GM12878 (cell line): ENCODE data around the gene SERPINH1. TPM values are rescaled to one million over a fixed set of nuclear protein-coding genes. Genes with fewer than 3 reads are reported as not detected.

Source experiments
- CBX3 ChIP-seq: fragments of 200-600 bp; sonication (generic); IDR thresholded peaks from 2 replicates; pipeline ENCODE4 v1.6.1; 2016; ENCODE audit warnings: low read depth, borderline replicate concordance
- FOXK2 ChIP-seq: fragments of 450-650 bp; IDR thresholded peaks from 2 replicates; pipeline ENCODE4 v1.6.1; 2017; ENCODE audit warnings: mild to moderate bottlenecking, moderate library complexity
- MEF2B ChIP-seq: fragments of 450-650 bp; IDR thresholded peaks from 2 replicates; pipeline ENCODE4 v1.6.1; 2018; ENCODE audit warnings: mild to moderate bottlenecking, moderate library complexity; ENCODE audit not compliant: partially characterized antibody, poor library complexity, severe bottlenecking
- MTA2 ChIP-seq: fragments of 450-650 bp; IDR thresholded peaks from 2 replicates; pipeline ENCODE4 v1.6.1; 2016; ENCODE audit warnings: low read depth, mild to moderate bottlenecking, moderate library complexity
- NKRF ChIP-seq: fragments of 450-650 bp; conservative IDR thresholded peaks from 2 replicates; pipeline ENCODE4 v1.6.1; 2017; ENCODE audit warnings: mild to moderate bottlenecking, moderate library complexity
- NR2F1 ChIP-seq: fragments of 450-650 bp; conservative IDR thresholded peaks from 2 replicates; pipeline ENCODE4 v1.6.1; 2017; ENCODE audit warnings: mild to moderate bottlenecking
- PAX8 ChIP-seq: fragments of 450-650 bp; IDR thresholded peaks from 2 replicates; pipeline ENCODE4 v1.6.1; 2017; ENCODE audit warnings: mild to moderate bottlenecking, moderate library complexity
- POLR2A ChIP-seq: IDR thresholded peaks from 2 replicates; pipeline ENCODE4 v1.6.1; 2011; ENCODE audit warnings: low read depth, mild to moderate bottlenecking, low read length
- POLR2AphosphoS5 ChIP-seq: IDR thresholded peaks from 2 replicates; pipeline ENCODE4 v1.6.1; 2011; ENCODE audit warnings: mild to moderate bottlenecking, low read length, inconsistent platforms
- RFX5 ChIP-seq: IDR thresholded peaks from 2 replicates; pipeline ENCODE4 v1.6.1; 2011; ENCODE audit warnings: low read depth, low read length, improper control_type of control experiment
- RUNX3 ChIP-seq: IDR thresholded peaks from 2 replicates; pipeline ENCODE4 v1.6.1; 2012; ENCODE audit warnings: low read length, inconsistent platforms
- SMARCA5 ChIP-seq: fragments of 450-650 bp; IDR thresholded peaks from 2 replicates; pipeline ENCODE4 v1.6.1; 2017; ENCODE audit warnings: mild to moderate bottlenecking
- ZNF217 ChIP-seq: fragments of 450-650 bp; IDR thresholded peaks from 2 replicates; pipeline ENCODE4 v1.6.1; 2017; ENCODE audit warnings: antibody characterized with exemption, mild to moderate bottlenecking
- polyA plus RNA-seq, 11 experiments: library from polyadenylated mRNA; depleted of rRNA in 4 of 11; unstranded in 6 of 11; stranded (reverse) in 5 of 11; fragments of >200 nt; fragmentation: Nextera tagmentation in 4 of 11; fragmentation: Illumina TruSeq in 1 of 11; extraction: Ambion mirVana in 4 of 11; extraction: Trizol in 1 of 11; gene quantifications; 1 replicate in 1 of 11; 2 replicates in 10 of 11; pipeline versions ENCODE4 v1.2.1 to v1.2.3, GENCODE V29; 2011 to 2016; ENCODE audit warnings: inconsistent platforms in 2 of 11, missing spikeins in 2 of 11, low read depth in 1 of 11
- total RNA-seq, 4 experiments: library from RNA; depleted of rRNA in 3 of 4; stranded (reverse); fragments of >200 nt in 3 of 4; fragmentation: Illumina TruSeq in 1 of 4; extraction: Trizol in 1 of 4; gene quantifications; 2 replicates each; pipeline versions ENCODE4 v1.2.1 to v1.2.3, GENCODE V29; 2013 to 2021
- TF ChIP-seq, protein P1 (sequence below): IDR thresholded peaks from 2 replicates; pipeline ENCODE4 v1.6.1; 2012; ENCODE audit warnings: low read depth, low read length, improper control_type of control experiment
- TF ChIP-seq, protein P2 (sequence below): fragments of 450-650 bp; IDR thresholded peaks from 2 replicates; pipeline ENCODE4 v1.6.1; 2017; ENCODE audit warnings: mild to moderate bottlenecking, moderate library complexity
- TF ChIP-seq, protein P3 (sequence below): IDR thresholded peaks from 2 replicates; pipeline ENCODE4 v1.6.1; 2011; ENCODE audit warnings: low read depth, mild to moderate bottlenecking, low read length, moderate library complexity, borderline replicate concordance; ENCODE audit errors: extremely low read depth
- TF ChIP-seq, protein P4 (sequence below), 3 experiments: IDR thresholded peaks in 2 of 3; conservative IDR thresholded peaks in 1 of 3; 2 replicates each; pipeline ENCODE4 v1.5.1; 2011; ENCODE audit warnings: low read depth in 3 of 3, low read length in 3 of 3, mild to moderate bottlenecking in 3 of 3, control low read depth in 2 of 3, moderate library complexity in 2 of 3, inconsistent platforms in 1 of 3, mixed read lengths in 1 of 3; ENCODE audit not compliant: control insufficient read depth in 2 of 3, insufficient read depth in 1 of 3; ENCODE audit errors: extremely low read depth in 1 of 3

The SERPINH1 gene
- total and polyA plus RNA-seq, 10 of the 15 experiments (the other 5 are each of a cell fraction or from before 2014, with no cell fraction given): 0.34 to 19.8 (median 13.7) TPM

- TF ChIP-seq MEF2B: no peak
- TF ChIP-seq, protein P1, sequence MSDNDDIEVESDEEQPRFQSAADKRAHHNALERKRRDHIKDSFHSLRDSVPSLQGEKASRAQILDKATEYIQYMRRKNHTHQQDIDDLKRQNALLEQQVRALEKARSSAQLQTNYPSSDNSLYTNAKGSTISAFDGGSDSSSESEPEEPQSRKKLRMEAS: no peak
- TF ChIP-seq RFX5: no peak
- TF ChIP-seq PAX8: no peak
- no peak for TF ChIP-seq RUNX3
- TF ChIP-seq, protein P2, sequence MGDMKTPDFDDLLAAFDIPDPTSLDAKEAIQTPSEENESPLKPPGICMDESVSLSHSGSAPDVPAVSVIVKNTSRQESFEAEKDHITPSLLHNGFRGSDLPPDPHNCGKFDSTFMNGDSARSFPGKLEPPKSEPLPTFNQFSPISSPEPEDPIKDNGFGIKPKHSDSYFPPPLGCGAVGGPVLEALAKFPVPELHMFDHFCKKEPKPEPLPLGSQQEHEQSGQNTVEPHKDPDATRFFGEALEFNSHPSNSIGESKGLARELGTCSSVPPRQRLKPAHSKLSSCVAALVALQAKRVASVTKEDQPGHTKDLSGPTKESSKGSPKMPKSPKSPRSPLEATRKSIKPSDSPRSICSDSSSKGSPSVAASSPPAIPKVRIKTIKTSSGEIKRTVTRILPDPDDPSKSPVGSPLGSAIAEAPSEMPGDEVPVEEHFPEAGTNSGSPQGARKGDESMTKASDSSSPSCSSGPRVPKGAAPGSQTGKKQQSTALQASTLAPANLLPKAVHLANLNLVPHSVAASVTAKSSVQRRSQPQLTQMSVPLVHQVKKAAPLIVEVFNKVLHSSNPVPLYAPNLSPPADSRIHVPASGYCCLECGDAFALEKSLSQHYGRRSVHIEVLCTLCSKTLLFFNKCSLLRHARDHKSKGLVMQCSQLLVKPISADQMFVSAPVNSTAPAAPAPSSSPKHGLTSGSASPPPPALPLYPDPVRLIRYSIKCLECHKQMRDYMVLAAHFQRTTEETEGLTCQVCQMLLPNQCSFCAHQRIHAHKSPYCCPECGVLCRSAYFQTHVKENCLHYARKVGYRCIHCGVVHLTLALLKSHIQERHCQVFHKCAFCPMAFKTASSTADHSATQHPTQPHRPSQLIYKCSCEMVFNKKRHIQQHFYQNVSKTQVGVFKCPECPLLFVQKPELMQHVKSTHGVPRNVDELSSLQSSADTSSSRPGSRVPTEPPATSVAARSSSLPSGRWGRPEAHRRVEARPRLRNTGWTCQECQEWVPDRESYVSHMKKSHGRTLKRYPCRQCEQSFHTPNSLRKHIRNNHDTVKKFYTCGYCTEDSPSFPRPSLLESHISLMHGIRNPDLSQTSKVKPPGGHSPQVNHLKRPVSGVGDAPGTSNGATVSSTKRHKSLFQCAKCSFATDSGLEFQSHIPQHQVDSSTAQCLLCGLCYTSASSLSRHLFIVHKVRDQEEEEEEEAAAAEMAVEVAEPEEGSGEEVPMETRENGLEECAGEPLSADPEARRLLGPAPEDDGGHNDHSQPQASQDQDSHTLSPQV: no peak
- TF ChIP-seq MTA2: no peak
- no peak for TF ChIP-seq SMARCA5
- TF ChIP-seq CBX3: no peak
- TF ChIP-seq POLR2AphosphoS5: peak; percentile 81
- no peak for TF ChIP-seq ZNF217
- TF ChIP-seq, protein P3, sequence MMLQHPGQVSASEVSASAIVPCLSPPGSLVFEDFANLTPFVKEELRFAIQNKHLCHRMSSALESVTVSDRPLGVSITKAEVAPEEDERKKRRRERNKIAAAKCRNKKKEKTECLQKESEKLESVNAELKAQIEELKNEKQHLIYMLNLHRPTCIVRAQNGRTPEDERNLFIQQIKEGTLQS: no peak
- TF ChIP-seq NR2F1: no peak
- peak; percentile 83 for TF ChIP-seq POLR2A
- TF ChIP-seq NKRF: no peak
- no peak for TF ChIP-seq FOXK2
- TF ChIP-seq, protein P4, sequence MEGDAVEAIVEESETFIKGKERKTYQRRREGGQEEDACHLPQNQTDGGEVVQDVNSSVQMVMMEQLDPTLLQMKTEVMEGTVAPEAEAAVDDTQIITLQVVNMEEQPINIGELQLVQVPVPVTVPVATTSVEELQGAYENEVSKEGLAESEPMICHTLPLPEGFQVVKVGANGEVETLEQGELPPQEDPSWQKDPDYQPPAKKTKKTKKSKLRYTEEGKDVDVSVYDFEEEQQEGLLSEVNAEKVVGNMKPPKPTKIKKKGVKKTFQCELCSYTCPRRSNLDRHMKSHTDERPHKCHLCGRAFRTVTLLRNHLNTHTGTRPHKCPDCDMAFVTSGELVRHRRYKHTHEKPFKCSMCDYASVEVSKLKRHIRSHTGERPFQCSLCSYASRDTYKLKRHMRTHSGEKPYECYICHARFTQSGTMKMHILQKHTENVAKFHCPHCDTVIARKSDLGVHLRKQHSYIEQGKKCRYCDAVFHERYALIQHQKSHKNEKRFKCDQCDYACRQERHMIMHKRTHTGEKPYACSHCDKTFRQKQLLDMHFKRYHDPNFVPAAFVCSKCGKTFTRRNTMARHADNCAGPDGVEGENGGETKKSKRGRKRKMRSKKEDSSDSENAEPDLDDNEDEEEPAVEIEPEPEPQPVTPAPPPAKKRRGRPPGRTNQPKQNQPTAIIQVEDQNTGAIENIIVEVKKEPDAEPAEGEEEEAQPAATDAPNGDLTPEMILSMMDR (IDR thresholded peaks at IDR 0.05 in 2 of 3, conservative IDR thresholded peaks at IDR 0.05 in 1 of 3; ENCODE audit: control insufficient read depth in 2 of 3, extremely low read depth in 1 of 3, insufficient read depth in 1 of 3, low read depth in 3 of 3, low read length in 3 of 3): peak in 1 of 3 experiments; percentile 30; a peak in 1 of 6 replicates
Measured at GRCh38 chr11:75582895-75583717, 21.1 kb downstream of the SERPINH1 start (continued).
